Activated naive CD4-positive, alpha-beta T cell treated with anti-CD3 and anti-CD28 coated beads, Interleukin-2, amount 50 U/mL, for 24 hours (primary cell): ENCODE measurements around the gene HES7.
A peak's percentile ranks its signal among the peaks of the same experiment; 100 is the strongest.

ENCODE experiments used
- H3K27ac Mint-ChIP-seq: one replicate; pipeline ENCODE4 v1.8.0; 2021; ENCODE audit warnings: mild to moderate bottlenecking, mixed read lengths
- H3K27me3 Mint-ChIP-seq: one replicate; pipeline ENCODE4 v1.8.0; 2021; ENCODE audit warnings: mixed read lengths
- H3K36me3 Mint-ChIP-seq: one replicate; pipeline ENCODE4 v1.8.0; 2021; ENCODE audit warnings: mixed read lengths
- H3K4me1 Mint-ChIP-seq: one replicate; pipeline ENCODE4 v1.8.0; 2021; ENCODE audit warnings: mixed read lengths
- H3K4me3 Mint-ChIP-seq: one replicate; pipeline ENCODE4 v1.8.0; 2021; ENCODE audit warnings: mild to moderate bottlenecking, mixed read lengths
- H3K9me3 Mint-ChIP-seq: one replicate; pipeline ENCODE4 v1.8.0; 2021; ENCODE audit warnings: mixed read lengths

The HES7 gene

DNA sequence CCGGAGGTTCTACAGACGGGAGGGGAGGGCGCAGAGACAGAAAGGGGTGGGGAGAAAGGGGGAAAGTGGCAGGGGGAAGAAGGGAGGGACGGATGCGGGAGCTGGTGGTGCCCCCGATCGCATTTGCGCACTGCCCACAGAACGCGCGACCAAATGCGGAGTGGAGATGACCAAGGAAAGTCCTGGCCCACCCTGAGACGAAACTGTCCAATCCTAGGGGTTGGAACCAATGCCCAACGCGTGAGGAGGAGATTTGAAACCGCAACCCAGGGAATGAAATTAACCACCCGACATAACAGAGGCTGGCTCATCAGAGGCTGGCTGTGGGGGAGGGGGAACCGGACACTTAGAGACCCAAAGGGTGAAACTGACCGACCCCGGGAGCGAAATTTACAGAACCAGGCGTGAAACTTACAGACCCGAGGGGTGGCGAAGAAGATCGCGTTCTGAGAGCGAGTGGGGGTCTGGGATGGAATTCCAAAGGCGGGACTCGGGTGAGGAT is 1.4 kb downstream of the HES7 start:
- peaks cover 80% of the 10 kb centered on the region for H3K4me1 Mint-ChIP-seq
- H3K27ac Mint-ChIP-seq = no peak overlapping the region
- H3K4me3 Mint-ChIP-seq = peak overlapping the region; percentile 93
- H3K36me3 Mint-ChIP-seq = peaks cover 3% of the 10 kb centered on the region
- H3K9me3 Mint-ChIP-seq = no peaks in the 10 kb centered on the region
- H3K27me3 Mint-ChIP-seq = peaks cover 17% of the 10 kb centered on the region

DNA sequence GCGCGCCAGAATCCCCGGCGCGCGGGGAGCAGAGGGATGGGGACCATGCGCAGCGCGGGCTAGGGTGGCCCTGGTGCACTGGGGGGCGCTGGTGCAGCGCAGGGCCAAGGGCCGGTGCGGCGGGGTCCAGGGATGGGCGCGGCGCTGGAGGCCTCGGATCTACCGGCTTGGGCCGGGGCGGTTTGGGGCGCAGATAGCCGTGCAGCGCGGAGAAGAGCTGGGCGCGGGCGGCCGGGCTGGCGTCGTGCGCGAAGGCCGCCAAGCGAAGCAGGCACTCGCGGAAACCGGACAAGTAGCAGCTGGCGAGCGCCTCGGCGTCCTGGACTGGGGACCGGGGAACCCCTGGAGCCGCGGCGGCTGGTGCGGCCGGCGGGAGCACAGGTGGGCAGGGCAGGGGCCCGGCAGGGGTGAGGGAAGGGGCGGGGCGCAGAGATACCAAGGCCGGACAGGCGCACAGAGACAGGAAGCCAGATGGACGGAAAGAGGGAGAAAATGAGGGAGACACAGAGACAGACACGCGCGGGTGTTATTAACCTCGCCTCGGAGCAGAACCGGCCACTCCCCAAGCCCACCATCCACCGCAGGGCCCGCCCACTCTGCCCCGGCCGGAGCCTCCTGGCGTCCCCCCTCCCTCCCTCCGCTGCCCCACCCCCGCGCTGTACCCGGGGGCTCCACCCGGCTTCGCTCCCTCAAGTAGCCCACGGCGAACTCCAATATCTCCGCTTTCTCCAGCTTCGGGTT is 2.1 kb downstream of the HES7 start:
- Mint-ChIP-seq H3K4me3 (peak overlapping the region; percentile 93), H3K27me3 (peaks cover 17% of the 10 kb centered on the region), H3K4me1 (peaks cover 75% of the 10 kb centered on the region), H3K27ac (no peak overlapping the region), H3K9me3 (no peaks in the 10 kb centered on the region), H3K36me3 (peaks cover 3% of the 10 kb centered on the region)

DNA sequence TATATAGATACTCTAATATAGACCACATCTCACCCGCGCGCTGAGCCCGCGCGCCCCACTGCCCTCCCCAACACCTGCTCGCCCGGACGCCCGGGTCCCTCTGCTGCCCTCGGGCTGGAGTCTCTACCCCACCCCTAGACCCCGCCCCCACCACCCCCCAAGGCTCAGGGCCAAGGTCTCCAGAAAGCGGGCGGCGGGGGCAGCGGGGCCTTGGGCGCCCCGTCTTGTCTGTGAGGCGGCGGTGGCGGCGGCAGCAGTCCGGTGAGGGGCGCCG is 2.6 kb downstream of the HES7 start:
- peaks cover 3% of the 10 kb centered on the region for H3K36me3 Mint-ChIP-seq
- H3K4me1 Mint-ChIP-seq = peaks cover 71% of the 10 kb centered on the region
- H3K4me3 Mint-ChIP-seq = peak overlapping the region; percentile 88
- H3K27me3 Mint-ChIP-seq = peaks cover 17% of the 10 kb centered on the region
- no peaks in the 10 kb centered on the region for H3K9me3 Mint-ChIP-seq
- no peak overlapping the region for H3K27ac Mint-ChIP-seq

DNA sequence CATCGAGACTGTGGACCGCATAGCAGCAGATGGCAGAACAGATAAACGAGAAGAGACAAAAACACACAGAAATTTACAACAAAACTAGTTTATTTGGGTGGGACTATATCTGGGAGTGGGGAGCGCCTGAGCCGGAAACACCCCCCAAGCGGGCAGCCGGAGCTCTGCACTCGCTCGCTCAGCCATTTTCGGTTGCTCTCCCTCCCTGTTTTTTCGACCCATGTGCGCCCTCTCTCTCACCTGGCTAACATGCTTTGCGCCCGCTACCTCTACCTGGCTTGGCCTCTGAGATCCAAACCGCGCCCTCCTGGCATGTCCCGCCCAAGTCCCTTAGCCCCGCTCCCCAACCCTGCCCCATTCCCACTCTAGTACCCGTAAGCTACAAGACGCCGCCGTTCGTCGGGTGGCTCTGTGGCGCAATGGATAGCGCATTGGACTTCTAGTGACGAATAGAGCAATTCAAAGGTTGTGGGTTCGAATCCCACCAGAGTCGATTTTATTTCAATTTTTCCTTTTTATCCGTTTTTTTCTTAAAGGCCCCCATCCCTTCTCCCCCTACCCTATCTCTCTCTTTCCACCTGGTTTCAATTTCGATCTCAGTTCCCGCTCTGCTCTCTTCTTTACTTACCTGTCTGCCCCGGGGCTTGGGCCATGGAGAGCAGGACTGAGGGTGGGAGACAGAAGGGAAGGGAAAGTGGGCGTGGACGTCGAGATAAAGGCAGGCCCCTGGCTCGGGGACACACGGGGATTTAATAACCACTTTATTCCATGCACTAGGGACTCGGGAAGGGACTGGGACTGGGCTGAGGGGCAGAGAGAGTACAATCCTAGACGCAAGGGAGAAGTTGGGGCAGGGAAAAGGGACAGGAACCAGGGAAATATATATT is 3.1 kb downstream of the HES7 start:
- Mint-ChIP-seq H3K4me3 (peak overlapping the region; percentile 88), H3K9me3 (no peaks in the 10 kb centered on the region), H3K4me1 (peaks cover 66% of the 10 kb centered on the region), H3K27ac (peak overlapping the region; percentile 100), H3K36me3 (peaks cover 3% of the 10 kb centered on the region), H3K27me3 (peaks cover 19% of the 10 kb centered on the region)

DNA sequence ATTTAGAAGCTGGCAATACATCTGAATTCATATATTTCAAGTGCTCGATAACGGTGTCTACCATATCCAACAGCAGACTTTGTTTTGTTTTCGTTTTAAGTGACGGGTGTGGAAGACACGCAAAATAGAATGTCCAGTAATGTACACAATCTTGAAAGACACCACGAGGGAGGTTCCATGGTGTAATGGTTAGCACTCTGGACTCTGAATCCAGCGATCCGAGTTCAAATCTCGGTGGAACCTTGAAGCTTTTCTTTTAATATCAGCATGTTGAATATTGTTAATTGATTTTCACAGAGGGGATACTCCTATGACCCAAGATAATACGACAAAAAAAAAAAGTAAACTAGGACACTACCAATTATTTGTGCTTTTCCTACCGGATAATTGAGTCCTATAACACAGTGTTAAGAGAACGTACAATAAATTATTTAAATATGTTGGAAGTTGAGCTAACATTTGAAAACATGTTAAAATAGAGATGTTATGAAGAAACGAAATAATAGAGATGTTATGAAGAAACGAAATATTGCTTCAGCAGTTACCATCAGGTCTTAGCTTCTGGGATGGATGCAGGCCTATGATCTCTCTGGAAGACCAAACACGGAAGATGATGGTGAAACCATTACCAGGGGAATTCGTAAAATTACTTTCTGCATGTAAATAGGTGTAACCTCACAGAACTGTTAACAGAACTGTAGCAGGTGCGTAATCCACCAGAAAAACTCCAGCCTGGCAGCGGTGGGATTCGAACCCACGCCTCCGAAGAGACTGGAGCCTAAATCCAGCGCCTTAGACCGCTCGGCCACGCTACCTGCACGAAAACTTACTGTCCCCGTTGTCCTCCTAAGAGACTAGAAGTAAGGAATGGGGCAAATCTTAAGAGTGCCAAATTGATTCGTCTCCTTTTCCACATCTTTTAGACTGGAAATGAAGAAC is 4.1 kb downstream of the HES7 start:
- Mint-ChIP-seq H3K4me3 (peak overlapping the region; percentile 88), H3K9me3 (no peaks in the 10 kb centered on the region), H3K27ac (peak overlapping the region; percentile 100), H3K4me1 (peaks cover 59% of the 10 kb centered on the region), H3K27me3 (peaks cover 25% of the 10 kb centered on the region), H3K36me3 (peaks cover 2% of the 10 kb centered on the region)

DNA sequence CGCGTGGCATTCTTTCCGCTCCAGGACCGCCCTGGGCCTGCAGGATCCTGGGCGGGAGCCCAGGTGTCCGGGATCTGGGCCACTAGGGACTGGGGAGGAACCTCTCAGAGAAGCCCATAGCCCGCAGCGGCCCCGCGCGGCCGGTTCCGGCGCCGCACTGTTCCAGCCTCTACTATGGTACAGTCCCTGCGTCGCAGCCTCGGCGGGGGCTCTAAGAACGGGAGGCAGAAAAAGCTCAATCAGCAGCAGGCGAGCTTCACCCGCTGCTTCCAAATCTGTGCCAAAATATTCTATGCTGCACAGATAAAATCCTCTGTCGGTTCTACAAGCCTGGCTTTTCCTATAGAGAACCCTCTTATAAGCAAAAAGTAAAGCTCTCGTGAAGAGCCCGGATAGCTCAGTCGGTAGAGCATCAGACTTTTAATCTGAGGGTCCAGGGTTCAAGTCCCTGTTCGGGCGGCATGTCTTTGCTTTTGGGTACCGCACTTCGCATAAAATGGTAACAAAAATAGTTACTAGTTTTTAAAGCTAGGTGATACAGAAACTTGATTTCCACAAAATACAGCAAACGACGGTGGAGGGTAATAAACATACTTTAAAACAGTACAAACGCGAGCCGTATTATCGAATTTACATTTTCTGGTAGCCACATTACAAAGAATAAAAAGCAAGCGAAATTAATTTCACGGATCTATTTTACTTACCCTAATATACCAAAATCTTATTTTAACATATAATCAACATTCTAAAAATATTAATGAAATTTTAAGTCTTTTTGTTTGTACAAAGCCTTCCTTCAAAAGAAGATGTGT is 4.9 kb downstream of the HES7 start:
- peaks cover 50% of the 10 kb centered on the region for H3K4me1 Mint-ChIP-seq
- H3K36me3 Mint-ChIP-seq = peaks cover 2% of the 10 kb centered on the region
- peaks cover 25% of the 10 kb centered on the region for H3K27me3 Mint-ChIP-seq
- no peaks in the 10 kb centered on the region for H3K9me3 Mint-ChIP-seq
- H3K27ac Mint-ChIP-seq = peak overlapping the region; percentile 100
- peak overlapping the region; percentile 96 for H3K4me3 Mint-ChIP-seq

DNA sequence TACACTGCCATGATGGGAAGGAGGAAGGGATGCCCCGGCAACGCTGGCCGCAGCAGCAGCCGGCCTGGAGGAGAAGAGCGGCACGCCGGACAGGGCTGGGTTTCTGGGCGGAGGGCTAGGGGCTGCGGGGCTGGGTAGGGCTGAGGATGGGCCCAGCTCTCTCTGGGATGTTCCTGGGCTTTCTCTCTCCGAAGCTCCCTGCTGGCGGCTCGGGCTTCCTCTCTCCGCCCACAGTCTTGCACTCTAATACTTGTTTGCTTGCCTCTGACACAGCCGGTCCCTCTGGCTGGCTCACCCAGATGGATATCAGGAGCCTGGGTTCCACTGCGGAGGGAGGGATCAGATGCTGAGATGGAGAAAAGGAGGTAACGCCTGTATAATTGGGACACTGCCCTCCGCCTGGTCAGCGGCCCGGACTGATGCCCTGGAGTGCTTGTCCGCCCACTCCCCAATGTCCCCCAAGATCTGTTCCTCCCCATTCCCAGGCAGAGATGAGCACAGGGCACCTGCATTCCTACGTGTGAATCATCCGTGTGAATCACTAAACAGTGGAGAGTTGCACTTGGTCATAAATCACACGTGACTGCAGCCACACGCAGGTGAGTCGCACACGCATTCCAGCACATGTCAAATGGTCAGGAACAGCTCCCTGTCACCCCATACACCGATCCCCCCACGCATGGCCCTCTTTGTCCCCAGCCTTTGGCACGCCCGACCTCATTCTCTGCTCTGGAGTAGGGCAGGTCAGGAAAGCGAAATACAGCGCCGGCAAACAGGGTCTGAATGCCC is 5.7 kb downstream of the HES7 start, which contains the start of gene ALOXE3:
Gene ALOXE3, minus strand, starts transcription at position 535 of the 789 bp plus-strand sequence. Its CDS starts 524 bp downstream, at position 11.
- Mint-ChIP-seq H3K4me3 (peak within 1 kb of the TSS; percentile 96), H3K36me3 (peaks cover 2% of the 10 kb centered on the region), H3K4me1 (peaks cover 43% of the 10 kb centered on the region), H3K27me3 (peaks cover 23% of the 10 kb centered on the region), H3K9me3 (no peaks in the 10 kb centered on the region), H3K27ac (peak within 1 kb of the TSS; percentile 100)

DNA sequence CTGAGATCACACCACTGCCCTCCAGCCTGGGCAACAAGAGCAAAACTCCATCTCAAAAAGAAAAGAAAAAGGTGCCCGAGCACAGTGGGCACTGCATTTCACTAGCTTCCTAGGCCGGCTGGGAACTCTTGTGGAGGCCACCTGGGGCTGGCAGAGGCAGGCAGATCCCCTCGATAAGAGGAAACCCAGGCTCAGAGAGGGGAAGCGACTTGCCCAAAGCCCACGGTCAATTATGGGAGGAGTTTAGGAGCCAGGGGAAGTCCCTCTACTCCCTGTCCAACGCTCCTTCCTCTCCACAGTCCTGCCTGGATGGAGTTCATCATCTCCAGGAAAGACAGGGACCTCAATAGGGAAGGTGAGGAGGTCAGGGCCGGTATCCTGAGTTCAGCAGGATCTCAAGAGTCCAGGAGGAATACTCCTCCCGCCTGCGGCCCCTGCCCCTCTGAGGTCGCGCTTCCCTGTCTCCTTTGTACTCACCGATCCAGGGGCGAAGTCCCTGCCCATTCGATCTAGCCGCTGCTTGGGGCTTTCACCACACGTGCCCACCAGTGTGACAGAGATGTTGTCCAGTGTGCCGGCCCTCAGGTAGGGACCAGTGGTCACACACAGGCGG is 6.4 kb downstream of the HES7 start:
- Mint-ChIP-seq H3K36me3 (peaks cover 2% of the 10 kb centered on the region), H3K27me3 (peaks cover 22% of the 10 kb centered on the region), H3K9me3 (no peaks in the 10 kb centered on the region), H3K4me3 (peak overlapping the region; percentile 96), H3K4me1 (peaks cover 38% of the 10 kb centered on the region), H3K27ac (peak overlapping the region; percentile 35)

DNA sequence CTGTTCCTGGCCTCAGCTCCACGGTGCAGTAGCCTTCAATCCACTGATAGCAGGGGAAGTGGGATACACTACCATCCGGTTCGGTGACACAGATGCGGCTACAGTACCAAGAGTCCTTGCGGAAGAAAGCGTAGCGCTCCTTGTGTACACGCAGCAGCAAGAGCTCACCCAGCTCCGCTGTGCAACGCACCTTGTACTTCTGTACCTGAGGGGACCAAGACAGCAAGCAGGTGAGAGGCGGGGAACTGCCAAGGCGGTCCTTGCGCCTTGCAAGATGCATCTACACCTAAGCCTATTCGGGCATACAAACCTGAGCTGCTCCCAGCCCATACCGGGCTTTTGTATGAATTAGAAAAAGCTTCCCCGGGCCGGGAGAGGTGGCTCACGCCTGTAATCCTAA is 7.1 kb downstream of the HES7 start:
- Mint-ChIP-seq H3K27me3 (peaks cover 22% of the 10 kb centered on the region), H3K4me3 (peak overlapping the region; percentile 16), H3K27ac (no peak overlapping the region)

DNA sequence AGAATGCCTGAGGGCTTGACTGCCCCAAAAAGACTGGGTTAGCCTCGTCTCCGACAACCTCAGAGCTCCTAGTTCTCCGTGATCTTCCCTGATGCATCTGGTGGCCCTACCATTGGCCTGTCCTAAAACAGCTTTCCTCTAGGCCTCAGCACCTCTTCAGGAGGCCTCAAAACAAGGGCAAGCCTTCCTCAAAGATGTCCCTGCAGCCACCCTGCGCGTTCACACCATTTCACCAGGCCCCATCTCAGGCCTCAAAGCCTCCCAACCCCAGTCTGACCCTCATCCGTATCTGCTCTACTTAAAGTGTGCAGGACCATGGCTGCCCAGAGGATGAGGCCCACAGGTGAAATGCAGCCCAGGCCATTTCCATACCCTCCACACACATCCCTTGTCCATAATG is 13.0 kb downstream of the HES7 start:
- H3K27ac Mint-ChIP-seq = no peak overlapping the region
- H3K9me3 Mint-ChIP-seq = no peaks in the 10 kb centered on the region
- peak overlapping the region; percentile 44 for H3K4me3 Mint-ChIP-seq
- peaks cover 9% of the 10 kb centered on the region for H3K4me1 Mint-ChIP-seq
- H3K27me3 Mint-ChIP-seq = peaks cover 14% of the 10 kb centered on the region
- no peaks in the 10 kb centered on the region for H3K36me3 Mint-ChIP-seq

More for the DNA sequence above, 7.1 kb downstream of the HES7 start:
- Mint-ChIP-seq H3K4me1 (peaks cover 36% of the 10 kb centered on the region), H3K9me3 (no peaks in the 10 kb centered on the region), H3K36me3 (peaks cover 2% of the 10 kb centered on the region)

DNA sequence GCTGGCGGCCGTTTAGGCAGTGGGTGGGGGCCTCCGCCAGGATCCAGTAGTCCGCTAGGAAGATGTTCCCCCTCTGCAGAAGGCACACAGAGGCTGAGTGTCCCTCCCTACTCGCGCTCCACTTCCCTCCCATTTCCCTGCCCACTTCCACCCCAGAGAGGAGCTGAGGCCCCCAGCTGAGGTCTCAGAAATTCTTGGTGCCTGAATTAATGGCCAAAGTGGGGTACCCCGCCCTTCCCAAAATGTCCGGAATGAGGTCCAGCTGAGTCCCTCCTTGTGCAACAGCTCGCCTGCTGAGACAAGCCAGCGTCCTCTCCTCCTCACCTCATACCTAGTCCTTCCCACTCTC is 13.5 kb downstream of the HES7 start:
- H3K4me1 Mint-ChIP-seq = peaks cover 9% of the 10 kb centered on the region
- peaks cover 10% of the 10 kb centered on the region for H3K27me3 Mint-ChIP-seq
- peak overlapping the region; percentile 44 for H3K4me3 Mint-ChIP-seq
- no peak overlapping the region for H3K27ac Mint-ChIP-seq
- H3K9me3 Mint-ChIP-seq = no peaks in the 10 kb centered on the region
- no peaks in the 10 kb centered on the region for H3K36me3 Mint-ChIP-seq

DNA sequence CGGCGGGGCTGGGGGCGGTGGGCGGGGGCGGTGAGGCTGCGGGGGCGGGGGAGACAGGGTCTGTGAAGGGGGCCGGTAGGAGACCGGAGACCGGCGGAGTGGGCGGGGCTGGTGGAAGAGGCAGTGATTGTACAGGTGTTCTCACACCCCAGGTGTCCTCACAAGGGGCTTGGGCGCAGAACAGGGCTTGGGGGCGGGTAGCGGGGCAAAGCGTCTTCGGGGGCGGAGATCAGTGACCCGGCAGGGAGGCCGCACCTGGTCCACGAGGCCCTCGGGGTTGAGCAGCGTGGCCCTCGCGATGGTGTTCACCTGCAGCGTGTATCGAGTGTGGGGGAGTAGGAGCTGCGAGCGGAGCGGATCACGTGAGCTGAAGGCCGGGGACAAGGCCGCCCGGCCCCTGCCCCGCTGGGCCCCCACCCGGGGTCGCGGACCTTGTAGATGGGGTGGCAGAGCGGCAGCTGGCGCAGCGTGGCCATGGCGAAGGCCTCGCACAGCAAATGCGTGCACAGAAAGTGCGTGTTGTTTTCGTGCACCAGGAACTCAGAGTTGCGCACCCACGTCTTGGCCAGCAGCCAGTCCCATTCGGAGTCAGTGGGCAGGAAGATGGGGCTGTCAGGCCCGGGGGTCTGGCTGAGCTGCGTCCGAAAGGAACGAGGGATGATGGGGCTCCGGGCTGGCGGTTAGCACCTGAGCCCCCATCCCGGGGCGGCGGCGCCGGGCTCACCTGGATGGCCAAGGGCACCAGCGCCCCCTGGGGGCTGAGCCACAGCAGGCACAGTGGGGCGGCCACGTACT is 14.0 kb downstream of the HES7 start:
- peaks cover 9% of the 10 kb centered on the region for H3K4me1 Mint-ChIP-seq
- peak overlapping the region; percentile 46 for H3K27ac Mint-ChIP-seq
- H3K27me3 Mint-ChIP-seq = peaks cover 5% of the 10 kb centered on the region
- H3K4me3 Mint-ChIP-seq = peak overlapping the region; percentile 61
- no peaks in the 10 kb centered on the region for H3K9me3 Mint-ChIP-seq
- no peaks in the 10 kb centered on the region for H3K36me3 Mint-ChIP-seq
